Measurements from ENCODE around the gene CAMTA2. TPM values are rescaled to one million over a fixed set of nuclear protein-coding genes. Genes with fewer than 3 reads are reported as not detected.
A peak's percentile ranks its signal among the peaks of the same experiment; 100 is the strongest.

Gene CAMTA2
- polyA plus RNA-seq, 3 donors = 7.1 to 88.9 (median 7.6) TPM

DNA sequence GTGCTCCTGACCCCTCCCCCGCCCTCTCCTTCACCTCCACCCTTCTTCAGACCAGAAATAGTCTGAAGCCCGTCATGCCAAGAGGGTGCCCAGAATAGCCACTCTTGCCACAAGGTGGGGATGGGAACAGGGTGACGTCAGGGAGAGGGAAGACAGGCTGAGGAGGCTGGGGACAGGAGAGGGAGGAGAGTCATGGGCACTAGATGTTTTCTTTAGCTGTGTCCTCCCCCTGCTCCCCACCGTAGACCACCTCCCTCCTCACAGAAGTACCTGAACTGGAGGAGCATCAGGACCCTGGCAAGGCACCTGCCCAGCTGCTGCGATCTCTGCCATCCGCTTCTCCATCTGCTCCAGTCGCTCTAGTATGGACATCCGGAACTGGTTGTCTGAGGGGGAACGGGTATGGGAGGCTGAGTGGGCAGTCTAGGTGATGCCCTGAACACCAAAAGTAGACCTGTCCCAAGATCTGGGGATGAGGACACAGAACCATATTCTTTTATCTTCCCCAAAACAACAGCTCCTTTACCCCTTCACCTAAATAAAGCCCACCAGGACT, 13.3 kb downstream of the CAMTA2 start:
- Histone ChIP-seq H3K27ac (ENCODE audit: low read depth in 1 of 2, low read length in 2 of 2) (peak overlapping the region; percentile 46 to 60), H4K20me1 (ENCODE audit: insufficient read depth, low read length) (peaks cover 6% of the 10 kb centered on the region), H3K4me2 (replicated peaks; ENCODE audit: extremely low read depth, low read length, poor library complexity, severe bottlenecking) (peak overlapping the region; percentile 62), H3K9me3 (replicated peaks in 1 of 2; ENCODE audit: control insufficient read depth in 1 of 2, insufficient read depth in 1 of 2, low read length in 2 of 2) (no peaks in the 10 kb centered on the region), H3K27me3 (ENCODE audit: control insufficient read depth in 2 of 2, insufficient read depth in 2 of 2, low read length in 2 of 2) (no peaks in the 10 kb centered on the region), H3K36me3 (replicated peaks in 1 of 2; ENCODE audit: control insufficient read depth in 1 of 2, insufficient read depth in 2 of 2, low read length in 2 of 2) (peaks cover 58 to 85% of the 10 kb centered on the region in 2 donors), H3K4me1 (ENCODE audit: control insufficient read depth in 1 of 2, insufficient read depth in 2 of 2, low read length in 2 of 2) (peaks cover 44 to 54% of the 10 kb centered on the region in 2 donors), H3K79me2 (ENCODE audit: insufficient read depth, low read length) (peaks cover 22% of the 10 kb centered on the region), H3K4me3 (replicated peaks in 1 of 3; ENCODE audit: low read depth in 2 of 3, low read length in 3 of 3) (peak overlapping the region in 1 of 3 experiments; percentile 60), H3K9ac (ENCODE audit: insufficient read depth, low read length, poor library complexity, severe bottlenecking) (no peak overlapping the region), H2AFZ (ENCODE audit: insufficient read depth, low read depth, low read length, poor library complexity, severe bottlenecking) (no peak overlapping the region)
- DNase-seq = no peak
- no peak overlapping the region for H3K4me3 Mint-ChIP-seq
- TF ChIP-seq CTCF (IDR thresholded peaks at IDR 0.05) = no peak
- intact Hi-C loops (cut with micrococcal nuclease) = no loop called here
- H3K9me3 Mint-ChIP-seq = no peaks in the 10 kb centered on the region
- peaks cover 0 to 2% (median 2%) of the 10 kb centered on the region in 3 donors for H3K27me3 Mint-ChIP-seq (ENCODE audit: low read depth in 3 of 3)
- peaks cover 79 to 97% of the 10 kb centered on the region in 2 donors for H3K36me3 Mint-ChIP-seq
- H3K4me1 Mint-ChIP-seq = peaks cover 62% of the 10 kb centered on the region
- H3K27ac Mint-ChIP-seq = peak overlapping the region; percentile 68 to 90 (median 82)
- 100% methylated on average over 3 of the region's 9 CpGs for WGBS (ENCODE audit: insufficient coverage)

- H3K4me3 ChIP-seq (replicated peaks in 1 of 3; ENCODE audit: low read depth in 2 of 3, low read length in 3 of 3) = peak overlapping the region in 2 of 3 experiments; percentile 3 to 60
- H3K4me1 Mint-ChIP-seq = peaks cover 54% of the 10 kb centered on the region
- no peak for TF ChIP-seq CTCF (IDR thresholded peaks at IDR 0.05)
- intact Hi-C loops (cut with micrococcal nuclease) = no loop called here
- DNase-seq = peak in 2 of 3 donors; percentile 29 to 30
- peaks cover 44 to 54% of the 10 kb centered on the region in 2 donors for H3K4me1 ChIP-seq (ENCODE audit: control insufficient read depth in 1 of 2, insufficient read depth in 2 of 2, low read length in 2 of 2)
- peak overlapping the region; percentile 70 to 90 (median 82) for H3K27ac Mint-ChIP-seq
- no peak overlapping the region for H2AFZ ChIP-seq (ENCODE audit: insufficient read depth, low read depth, low read length, poor library complexity, severe bottlenecking)
- WGBS (ENCODE audit: insufficient coverage) = 91% methylated on average over 9 of the region's 10 CpGs
- peaks cover 63 to 90% of the 10 kb centered on the region in 2 donors for H3K36me3 ChIP-seq (replicated peaks in 1 of 2; ENCODE audit: control insufficient read depth in 1 of 2, insufficient read depth in 2 of 2, low read length in 2 of 2)
- peaks cover 29% of the 10 kb centered on the region for H3K79me2 ChIP-seq (ENCODE audit: insufficient read depth, low read length)
- H4K20me1 ChIP-seq (ENCODE audit: insufficient read depth, low read length) = peaks cover 6% of the 10 kb centered on the region
- peaks cover 84 to 97% of the 10 kb centered on the region in 2 donors for H3K36me3 Mint-ChIP-seq
- peak overlapping the region; percentile 17 for H3K9ac ChIP-seq (ENCODE audit: insufficient read depth, low read length, poor library complexity, severe bottlenecking)
- no peaks in the 10 kb centered on the region for H3K27me3 ChIP-seq (ENCODE audit: control insufficient read depth in 2 of 2, insufficient read depth in 2 of 2, low read length in 2 of 2)
- peak overlapping the region; percentile 67 to 85 for H3K4me3 Mint-ChIP-seq
- H3K9me3 ChIP-seq (replicated peaks in 1 of 2; ENCODE audit: control insufficient read depth in 1 of 2, insufficient read depth in 1 of 2, low read length in 2 of 2) = no peaks in the 10 kb centered on the region
- no peaks in the 10 kb centered on the region for H3K9me3 Mint-ChIP-seq
- H3K27me3 Mint-ChIP-seq (ENCODE audit: low read depth in 3 of 3) = peaks cover 0 to 2% (median 2%) of the 10 kb centered on the region in 3 donors
- H3K4me2 ChIP-seq (replicated peaks; ENCODE audit: extremely low read depth, low read length, poor library complexity, severe bottlenecking) = peak overlapping the region; percentile 62
- H3K27ac ChIP-seq (ENCODE audit: low read depth in 1 of 2, low read length in 2 of 2) = peak overlapping the region; percentile 46 to 60
Measured at GRCh38 chr17:4973256-4974114, 14.0 kb downstream of the CAMTA2 start.
